Measurements from ENCODE around the gene IFI6. TPM values are rescaled to one million over a fixed set of nuclear protein-coding genes. Genes with fewer than 3 reads are reported as not detected.
A peak's percentile ranks its signal among the peaks of the same experiment; 100 is the strongest.
"Not testable (repeated sequence)": the region's sequence is repeated elsewhere in the genome, so short reads cannot be mapped to it uniquely, and the experiment has no call there.

The IFI6 gene, protein sequence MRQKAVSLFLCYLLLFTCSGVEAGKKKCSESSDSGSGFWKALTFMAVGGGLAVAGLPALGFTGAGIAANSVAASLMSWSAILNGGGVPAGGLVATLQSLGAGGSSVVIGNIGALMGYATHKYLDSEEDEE
- total RNA-seq: 53.2 and 55.5 TPM in 2 replicates

DNA sequence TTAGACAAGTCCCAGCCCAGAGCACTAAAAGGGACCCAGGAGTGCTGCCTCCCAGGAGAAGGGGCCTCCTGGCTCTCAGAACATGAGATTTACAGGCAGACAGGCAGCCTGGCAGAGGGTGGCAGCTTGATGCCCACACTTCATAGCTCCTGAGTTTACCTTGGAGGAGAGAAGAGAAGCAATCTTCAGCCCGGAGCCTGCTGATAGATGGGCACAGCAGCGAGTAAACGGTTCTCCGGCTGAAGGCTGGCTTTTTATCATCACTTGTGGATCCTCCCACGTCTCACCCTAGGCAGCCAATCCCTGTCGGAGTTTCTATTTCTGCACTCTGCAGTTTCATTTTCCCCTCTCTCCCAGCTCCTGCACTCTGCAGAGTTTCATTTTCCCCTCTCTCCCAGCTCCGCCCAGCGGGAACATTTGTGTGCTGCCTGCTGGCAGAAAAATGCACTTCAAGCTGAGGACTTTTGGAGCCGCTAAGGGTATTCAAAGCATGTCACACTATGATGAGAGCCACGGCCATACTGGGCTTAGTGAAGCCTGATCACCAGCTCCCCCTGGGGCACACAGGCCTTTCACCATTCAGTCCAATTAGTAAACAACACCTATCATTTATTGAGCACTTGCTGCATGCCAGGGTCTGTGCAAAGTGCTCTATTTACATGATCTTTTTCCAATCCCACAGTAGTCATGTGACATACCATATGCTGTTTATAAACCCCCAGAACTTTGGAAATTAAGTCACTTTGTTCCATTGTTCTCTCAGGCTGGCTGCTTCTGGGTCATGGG, at the start of gene IFI6:
Gene IFI6 (minus strand): TSS at position 229 of the 786 bp plus-strand sequence. CDS start 2,878 bp downstream, outside the sequence.
- Mint-ChIP-seq H3K36me3 (ENCODE audit: low read depth) (peaks cover 10% of the 10 kb centered on the region), H3K4me1 (peaks cover 44% of the 10 kb centered on the region), H3K4me3 (peak within 1 kb of the TSS; percentile 91), H3K9me3 (peaks cover 3% of the 10 kb centered on the region), H3K27me3 (no peaks in the 10 kb centered on the region), H3K27ac (peak within 1 kb of the TSS; percentile 95)
- intact Hi-C loops (cut with micrococcal nuclease): loop anchor here (1.0 kb wide), 1 partner anchor 53 kb away; the partner anchor contains the start of gene FAM76A
- DNase-seq: peak; percentile 96

DNA sequence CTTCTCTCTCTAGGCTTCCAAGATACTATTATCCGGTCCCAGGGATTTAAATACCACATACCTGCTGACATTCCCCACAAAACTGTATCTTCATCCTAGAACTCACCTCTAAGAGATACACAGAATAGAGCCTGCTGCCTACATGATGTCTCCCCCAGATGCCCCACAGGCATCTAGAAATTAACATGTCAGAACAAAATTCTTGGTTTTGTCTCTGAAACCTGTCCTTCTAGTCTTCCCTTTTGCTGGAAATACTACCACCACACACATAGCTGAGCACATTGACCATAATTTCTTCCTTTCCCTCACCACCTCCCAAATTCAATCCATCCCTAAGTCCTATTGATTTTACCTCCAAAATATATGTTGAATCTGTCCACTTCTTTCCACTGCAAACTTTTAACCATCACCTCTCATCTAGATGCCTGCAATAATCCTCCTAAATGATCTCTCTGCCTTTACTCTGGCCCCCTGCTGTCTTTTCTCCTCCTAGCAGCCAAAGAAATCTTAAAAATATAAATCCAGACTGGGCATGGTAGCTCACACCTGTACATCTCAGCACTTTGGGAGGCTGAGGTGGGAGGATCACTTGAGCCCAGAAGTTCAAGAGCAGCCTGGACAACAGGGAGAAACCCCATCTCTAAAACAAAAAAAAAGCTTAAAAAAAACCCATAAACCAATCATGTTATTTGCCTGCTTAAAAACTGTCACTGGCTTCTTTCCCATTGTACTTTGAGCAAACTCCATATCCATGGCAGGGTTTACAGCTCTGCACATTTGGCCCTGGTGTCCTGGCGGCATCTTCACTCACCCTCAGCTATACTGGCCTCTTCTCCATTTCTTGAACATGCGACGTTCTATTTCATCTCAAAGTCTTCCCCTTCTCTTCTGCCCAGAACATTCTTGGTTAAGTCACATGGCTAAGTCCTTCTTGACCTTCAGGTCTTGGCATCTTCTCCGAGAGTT, 47.6 kb upstream of the IFI6 start:
- H3K4me1 Mint-ChIP-seq: peaks cover 3% of the 10 kb centered on the region
- H3K4me3 Mint-ChIP-seq: no peak overlapping the region
- H3K36me3 Mint-ChIP-seq (ENCODE audit: low read depth): peaks cover 2% of the 10 kb centered on the region
- H3K27ac Mint-ChIP-seq: no peak overlapping the region
- peak; percentile 67 for DNase-seq
- intact Hi-C loops (cut with micrococcal nuclease): no loop called here
- H3K9me3 Mint-ChIP-seq: peaks cover 5% of the 10 kb centered on the region
- peaks cover 29% of the 10 kb centered on the region for H3K27me3 Mint-ChIP-seq

DNA sequence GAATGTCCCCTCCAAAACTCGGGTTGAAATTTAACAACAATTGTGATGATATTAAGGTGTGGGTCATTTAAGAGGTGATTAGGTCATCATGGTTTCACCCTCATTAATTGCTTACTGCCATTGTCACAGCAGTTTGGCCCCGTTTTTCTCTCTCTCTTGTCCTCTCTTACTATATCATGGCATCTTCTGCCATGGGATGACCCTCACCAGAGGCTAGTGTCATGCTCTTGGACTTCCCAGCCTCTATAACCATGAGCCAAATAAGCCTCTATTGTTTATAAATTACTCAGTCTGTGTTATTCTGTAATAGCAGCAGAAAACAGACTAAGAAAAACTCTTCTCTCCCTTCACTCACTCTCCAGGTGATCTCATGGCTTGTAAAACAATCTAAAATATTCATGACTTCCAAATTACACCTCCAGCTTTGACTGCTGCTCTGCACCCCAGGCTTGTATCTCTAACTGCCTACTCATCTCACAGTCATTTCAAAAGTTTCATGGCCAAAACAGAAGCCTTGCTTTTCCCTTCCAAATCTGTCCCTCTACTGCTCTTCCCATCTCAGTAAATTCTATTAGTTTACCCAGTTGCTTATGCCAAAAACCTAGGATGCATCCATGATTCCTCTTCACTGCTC, 44.4 kb upstream of the IFI6 start:
- intact Hi-C loops (cut with micrococcal nuclease): no loop called here
- H3K4me3 Mint-ChIP-seq: no peak overlapping the region
- H3K9me3 Mint-ChIP-seq: peaks cover 5% of the 10 kb centered on the region
- H3K36me3 Mint-ChIP-seq (ENCODE audit: low read depth): peaks cover 2% of the 10 kb centered on the region
- H3K27ac Mint-ChIP-seq: no peak overlapping the region
- H3K4me1 Mint-ChIP-seq: peaks cover 2% of the 10 kb centered on the region
- peaks cover 32% of the 10 kb centered on the region for H3K27me3 Mint-ChIP-seq
- DNase-seq: no peak

DNA sequence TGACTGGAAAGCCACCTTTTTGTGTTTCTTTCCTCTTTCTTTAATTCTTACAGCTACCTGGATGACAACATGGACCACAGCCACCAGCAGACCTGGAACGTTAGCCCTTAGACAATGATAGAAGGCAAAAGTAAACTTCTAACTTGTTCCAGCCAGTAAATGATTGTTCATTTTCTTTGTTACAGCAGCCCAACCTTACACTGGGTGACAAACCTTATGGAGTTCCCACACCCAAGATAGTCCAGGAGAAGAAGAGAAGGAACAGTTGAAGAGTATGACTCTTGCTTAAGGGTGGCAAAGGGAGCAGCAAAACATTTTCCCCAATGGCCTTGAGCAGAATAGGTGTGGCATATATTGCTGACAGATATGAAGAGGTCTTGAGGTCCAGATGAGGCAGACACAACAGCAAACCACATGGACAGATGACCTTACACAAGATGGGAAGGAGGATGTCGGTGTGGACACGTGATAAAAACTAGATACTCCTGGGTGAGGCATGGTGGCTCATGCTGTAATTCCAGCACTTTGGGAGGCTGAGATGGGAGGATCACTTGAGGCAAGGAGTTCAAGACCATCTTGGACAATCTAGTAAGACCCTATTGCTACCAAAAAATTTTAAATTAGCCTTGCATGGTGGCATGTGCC, 42.0 kb upstream of the IFI6 start:
- intact Hi-C loops (cut with micrococcal nuclease): no loop called here
- peaks cover 20% of the 10 kb centered on the region for H3K27me3 Mint-ChIP-seq
- no peak overlapping the region for H3K4me3 Mint-ChIP-seq
- no peak overlapping the region for H3K27ac Mint-ChIP-seq
- peaks cover 2% of the 10 kb centered on the region for H3K4me1 Mint-ChIP-seq
- peaks cover 2% of the 10 kb centered on the region for H3K36me3 Mint-ChIP-seq (ENCODE audit: low read depth)
- peaks cover 5% of the 10 kb centered on the region for H3K9me3 Mint-ChIP-seq
- DNase-seq: no peak

DNA sequence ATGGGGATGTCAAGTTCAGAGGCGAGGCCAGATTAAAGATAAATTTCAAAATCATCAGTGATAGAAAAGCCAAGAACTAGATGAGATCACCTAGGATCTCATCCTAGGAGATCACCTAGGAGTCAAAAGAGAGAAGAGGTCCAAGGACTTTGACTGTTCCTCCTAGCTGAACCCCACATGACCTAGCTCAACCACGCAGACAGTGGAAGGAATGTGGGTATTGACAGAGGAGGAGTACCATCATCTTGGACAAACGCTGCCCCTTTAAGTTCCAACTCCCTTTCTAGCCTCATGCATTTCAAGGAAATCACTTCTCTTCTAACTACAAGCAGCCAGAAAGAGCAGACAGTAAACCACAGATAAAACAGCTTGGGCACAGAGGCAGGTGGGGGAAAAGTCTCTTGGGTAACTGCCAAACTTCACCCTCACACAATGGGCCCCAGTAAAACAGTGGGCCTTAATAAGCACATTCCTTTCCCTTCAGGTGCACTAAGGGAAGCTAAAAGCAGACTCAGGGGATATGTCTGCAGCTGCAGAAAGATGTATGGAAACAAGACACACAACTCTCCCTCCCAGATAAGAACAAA, 41.2 kb upstream of the IFI6 start:
- Mint-ChIP-seq H3K4me3 (no peak overlapping the region), H3K27me3 (peaks cover 22% of the 10 kb centered on the region), H3K36me3 (ENCODE audit: low read depth) (peaks cover 2% of the 10 kb centered on the region), H3K4me1 (peaks cover 2% of the 10 kb centered on the region), H3K9me3 (peaks cover 10% of the 10 kb centered on the region), H3K27ac (no peak overlapping the region)
- intact Hi-C loops (cut with micrococcal nuclease): no loop called here
- DNase-seq: no peak

DNA sequence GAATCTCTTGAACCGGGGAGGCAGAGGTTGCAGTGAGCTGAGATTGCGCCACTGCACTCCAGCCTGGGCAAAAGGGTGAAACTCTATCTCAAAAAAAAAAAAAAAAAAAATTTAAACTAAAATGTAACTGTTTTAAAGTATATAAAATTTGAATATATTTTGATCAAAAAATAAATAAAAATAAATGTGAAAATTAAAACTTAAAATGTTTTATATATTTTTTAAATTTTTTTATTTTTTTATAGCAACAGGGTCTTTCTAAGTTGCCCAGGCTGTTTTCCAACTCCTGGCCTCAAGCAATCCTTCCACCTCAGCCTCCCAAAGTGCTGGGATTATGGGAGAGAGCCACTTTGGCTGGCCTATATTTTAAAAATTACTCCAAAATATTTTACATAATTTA, 38.6 kb upstream of the IFI6 start:
- no peak for DNase-seq
- H3K4me1 Mint-ChIP-seq: no peaks in the 10 kb centered on the region
- H3K27ac Mint-ChIP-seq: no peak overlapping the region
- H3K27me3 Mint-ChIP-seq: peaks cover 12% of the 10 kb centered on the region
- H3K4me3 Mint-ChIP-seq: no peak overlapping the region
- no peaks in the 10 kb centered on the region for H3K36me3 Mint-ChIP-seq (ENCODE audit: low read depth)
- intact Hi-C loops (cut with micrococcal nuclease): no loop called here
- H3K9me3 Mint-ChIP-seq: peaks cover 5% of the 10 kb centered on the region

DNA sequence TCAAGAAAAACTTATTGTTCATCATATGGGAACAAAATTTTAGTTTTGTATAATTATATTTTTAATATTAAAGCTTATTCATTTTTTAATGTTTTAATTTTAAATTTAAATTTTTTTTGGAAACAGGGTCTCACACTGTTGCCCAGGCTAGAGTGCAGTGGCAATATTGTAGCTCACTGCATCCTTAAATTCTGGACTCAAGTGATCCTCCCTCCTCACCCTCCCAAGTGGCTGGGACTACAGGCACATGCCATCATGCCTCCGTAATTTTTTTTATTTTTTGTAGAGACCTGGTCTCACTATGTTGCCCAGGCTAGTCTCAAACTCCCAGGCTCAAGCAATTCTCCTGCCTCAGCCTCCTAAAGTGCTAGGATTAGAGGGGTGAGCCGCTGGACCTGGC, 33.6 kb upstream of the IFI6 start:
- intact Hi-C loops (cut with micrococcal nuclease): no loop called here
- H3K4me1 Mint-ChIP-seq: no peaks in the 10 kb centered on the region
- peaks cover 3% of the 10 kb centered on the region for H3K36me3 Mint-ChIP-seq (ENCODE audit: low read depth)
- H3K27ac Mint-ChIP-seq: no peak overlapping the region
- H3K27me3 Mint-ChIP-seq: peaks cover 19% of the 10 kb centered on the region
- no peak for DNase-seq
- peaks cover 23% of the 10 kb centered on the region for H3K9me3 Mint-ChIP-seq
- no peak overlapping the region for H3K4me3 Mint-ChIP-seq

DNA sequence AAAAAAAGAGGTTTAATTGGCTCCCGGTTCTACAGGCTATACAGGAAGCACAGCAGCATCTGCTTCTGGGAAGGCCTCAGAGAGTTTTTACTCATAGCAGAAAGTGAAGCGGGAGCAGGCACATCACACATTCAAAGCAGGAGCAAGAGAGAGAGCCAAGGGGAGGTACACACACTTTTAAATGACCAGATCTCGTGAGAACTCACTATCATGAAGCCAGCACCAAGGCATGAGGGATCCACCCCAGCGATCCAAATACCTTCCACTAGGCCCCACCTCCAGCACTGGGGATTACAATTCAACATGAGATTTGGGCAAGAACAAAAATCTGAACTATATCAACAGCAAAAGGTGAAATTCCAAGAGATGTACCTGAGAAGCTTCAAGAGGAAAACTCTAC, 33.0 kb upstream of the IFI6 start:
- Mint-ChIP-seq H3K27ac (no peak overlapping the region), H3K4me1 (no peaks in the 10 kb centered on the region), H3K9me3 (peaks cover 26% of the 10 kb centered on the region), H3K4me3 (no peak overlapping the region), H3K36me3 (ENCODE audit: low read depth) (peaks cover 3% of the 10 kb centered on the region), H3K27me3 (peaks cover 20% of the 10 kb centered on the region)
- intact Hi-C loops (cut with micrococcal nuclease): no loop called here
- DNase-seq: no peak

DNA sequence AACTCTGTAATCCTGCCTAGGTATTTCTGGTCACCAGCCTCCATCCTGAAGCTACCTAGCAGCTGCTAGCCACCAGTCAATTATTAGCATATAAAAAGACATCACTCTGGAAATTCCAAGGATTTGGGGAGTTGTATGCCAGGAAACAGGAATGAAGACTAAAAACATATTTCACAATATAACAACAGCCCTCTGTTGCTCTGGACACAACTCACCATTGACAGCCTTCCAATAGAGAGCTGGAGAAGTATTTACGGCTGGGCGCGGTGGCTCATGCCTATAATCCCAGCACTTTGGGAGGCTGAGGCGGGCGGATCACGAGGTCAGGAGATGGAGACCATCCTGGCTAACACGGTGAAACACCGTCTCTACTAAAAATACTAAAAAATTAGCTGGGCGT, 24.8 kb upstream of the IFI6 start:
- intact Hi-C loops (cut with micrococcal nuclease); H3K4me1 Mint-ChIP-seq; DNase-seq; H3K36me3 Mint-ChIP-seq (ENCODE audit: low read depth); H3K27ac Mint-ChIP-seq; H3K4me3 Mint-ChIP-seq: not testable (repeated sequence)
- Mint-ChIP-seq H3K9me3 (peaks cover 18% of the 10 kb centered on the region), H3K27me3 (peaks cover 18% of the 10 kb centered on the region)

DNA sequence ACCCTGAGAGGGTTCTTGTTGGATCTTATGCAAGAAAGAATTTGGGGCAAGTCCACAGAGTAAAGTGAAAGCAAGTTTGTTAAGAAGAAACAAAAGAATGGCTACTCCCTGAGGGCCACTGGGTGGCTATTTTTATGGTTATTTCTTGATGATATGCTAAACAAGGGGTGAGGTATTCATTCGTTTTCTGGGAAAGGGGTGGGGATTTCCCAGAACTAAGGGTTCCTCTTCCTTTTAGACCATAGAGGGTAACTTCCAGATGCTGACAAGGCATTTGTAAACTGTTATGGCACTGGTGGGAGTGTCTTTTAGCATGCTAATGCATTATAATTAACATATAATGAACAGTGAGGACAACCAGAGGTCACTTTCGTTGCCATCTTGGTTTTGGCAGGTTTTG, 18.2 kb upstream of the IFI6 start:
- no peak overlapping the region for H3K4me3 Mint-ChIP-seq
- intact Hi-C loops (cut with micrococcal nuclease): no loop called here
- H3K9me3 Mint-ChIP-seq: peaks cover 8% of the 10 kb centered on the region
- H3K27ac Mint-ChIP-seq: peak overlapping the region; percentile 71
- DNase-seq: no peak
- H3K4me1 Mint-ChIP-seq: peaks cover 13% of the 10 kb centered on the region
- peaks cover 8% of the 10 kb centered on the region for H3K27me3 Mint-ChIP-seq
- no peaks in the 10 kb centered on the region for H3K36me3 Mint-ChIP-seq (ENCODE audit: low read depth)

DNA sequence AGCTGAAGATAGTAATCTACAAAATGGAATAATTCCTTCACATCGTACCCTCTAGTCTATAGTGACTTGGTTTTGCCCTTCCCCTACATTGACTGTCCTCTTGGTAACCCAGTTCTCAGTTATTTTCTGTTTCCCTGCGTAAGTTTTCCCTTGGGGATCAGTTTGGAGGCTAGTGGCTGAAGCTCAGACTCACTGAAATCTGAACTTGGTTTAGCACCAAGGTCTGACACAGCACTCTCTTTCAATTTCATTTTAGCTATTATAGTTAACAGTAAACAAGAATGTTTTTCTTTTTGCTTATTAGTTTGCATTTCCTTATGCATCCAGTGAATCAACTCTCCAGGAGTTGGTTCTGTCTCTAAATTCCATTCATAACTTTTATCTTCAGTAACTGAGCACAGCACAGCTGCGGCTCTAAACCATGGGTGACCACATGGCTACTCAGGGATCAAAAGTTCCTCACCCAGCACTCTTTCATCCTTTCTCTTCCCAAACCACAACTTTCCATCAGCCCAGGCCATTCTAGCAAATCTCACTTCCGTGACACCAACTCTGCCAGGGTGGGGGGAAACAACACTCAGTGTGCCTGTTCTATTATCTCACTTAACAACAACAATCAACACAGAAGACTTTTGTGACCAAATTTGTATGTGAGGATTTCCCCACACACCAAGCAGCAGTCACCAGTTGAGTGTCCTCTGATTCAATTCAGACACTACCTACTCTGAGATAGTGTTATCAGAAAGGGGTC, 17.6 kb upstream of the IFI6 start:
- no peaks in the 10 kb centered on the region for H3K36me3 Mint-ChIP-seq (ENCODE audit: low read depth)
- DNase-seq: no peak
- intact Hi-C loops (cut with micrococcal nuclease): no loop called here
- no peak overlapping the region for H3K4me3 Mint-ChIP-seq
- H3K27me3 Mint-ChIP-seq: peaks cover 10% of the 10 kb centered on the region
- peaks cover 13% of the 10 kb centered on the region for H3K4me1 Mint-ChIP-seq
- peaks cover 8% of the 10 kb centered on the region for H3K9me3 Mint-ChIP-seq
- peak overlapping the region; percentile 71 for H3K27ac Mint-ChIP-seq

DNA sequence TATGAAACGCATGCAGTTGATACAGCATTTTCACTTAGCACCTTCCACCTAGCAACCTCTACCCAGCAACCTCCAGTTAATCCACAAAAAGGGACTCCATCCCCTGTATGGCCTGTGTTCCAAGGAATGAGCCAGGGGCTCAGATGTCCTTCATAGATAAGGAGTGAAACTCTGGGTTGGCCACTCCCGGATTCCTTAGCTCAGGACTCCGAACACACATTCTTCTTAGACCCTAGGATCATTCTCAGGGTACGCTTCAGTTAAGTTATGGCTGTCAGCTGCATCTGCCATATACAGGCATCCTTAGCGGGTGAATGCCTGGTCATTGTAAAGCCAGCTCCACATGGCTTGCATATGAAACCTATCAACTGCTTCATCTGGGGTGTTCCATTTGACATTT, 15.9 kb upstream of the IFI6 start:
- DNase-seq: no peak
- Mint-ChIP-seq H3K4me3 (no peak overlapping the region), H3K27me3 (peaks cover 8% of the 10 kb centered on the region), H3K4me1 (peaks cover 13% of the 10 kb centered on the region), H3K27ac (no peak overlapping the region), H3K9me3 (peaks cover 6% of the 10 kb centered on the region), H3K36me3 (ENCODE audit: low read depth) (no peaks in the 10 kb centered on the region)
- intact Hi-C loops (cut with micrococcal nuclease): no loop called here

All from activated CD4-positive, alpha-beta T cell treated with anti-CD3 and anti-CD28 coated beads, Interleukin-2, amount 10 ng/mL, durations not matched to agents 24 days and 14 days (primary cell).